ENCODE results near the gene CCDC102A.

- TF ChIP-seq CTCF (IDR thresholded peaks at IDR 0.05) (no peak), POLR2A (IDR thresholded peaks at IDR 0.05) (no peak)
These were observed 22.9 kb upstream of the CCDC102A start for GRCh38 chr16:57559072-57559790.
